GM19468 (cell line): Measurements from ENCODE around the gene SEPTIN1.
"Not testable (repeated sequence)": the region's sequence is repeated elsewhere in the genome, so short reads cannot be mapped to it uniquely, and the experiment has no call there.

Experiments used
- ATAC-seq: cut with Tn5 transposase; IDR thresholded peaks from one replicate; pipeline ENCODE4 v1.9.1; 2021; ENCODE audit warnings: mild to moderate bottlenecking, moderate library complexity, moderate number of reproducible peaks; ENCODE audit not compliant: unreplicated experiment; ENCODE audit errors: extremely low read depth

SEPTIN1 gene

GRCh38 chr16:30346286-30346685 lies 36.1 kb downstream of the SEPTIN1 start:
- ATAC-seq = no peak

- ATAC-seq = not testable (repeated sequence)
Observed at GRCh38 chr16:30343491-30343820, 38.9 kb downstream of the SEPTIN1 start.

GRCh38 chr16:30342751-30343490 lies 39.4 kb downstream of the SEPTIN1 start:
- no peak for ATAC-seq

GRCh38 chr16:30341971-30342370 lies 40.4 kb downstream of the SEPTIN1 start:
- not testable (repeated sequence) for ATAC-seq

- ATAC-seq = no peak
Observed at GRCh38 chr16:30340621-30341020, 41.7 kb downstream of the SEPTIN1 start.

- ATAC-seq = not testable (repeated sequence)
Observed at GRCh38 chr16:30338715-30339114, 43.6 kb downstream of the SEPTIN1 start.

GRCh38 chr16:30337964-30338357 lies 44.4 kb downstream of the SEPTIN1 start:
- ATAC-seq = not testable (repeated sequence)

GRCh38 chr16:30335598-30336474 lies 46.5 kb downstream of the SEPTIN1 start:
- ATAC-seq = no peak

- ATAC-seq = peak; percentile 43
Observed at GRCh38 chr16:30335028-30335597, 47.2 kb downstream of the SEPTIN1 start.

GRCh38 chr16:30334473-30334989 lies 47.8 kb downstream of the SEPTIN1 start:
- ATAC-seq = peak; percentile 69
